CD4-positive, alpha-beta T cell treated with Interleukin-21 for 1 hour (primary cell): ENCODE measurements around the gene DYNLT1.
"Not testable (repeated sequence)": the region's sequence is repeated elsewhere in the genome, so short reads cannot be mapped to it uniquely, and the experiment has no call there.

ENCODE experiments used
- DNase-seq: peaks from one replicate; pipeline ENCODE4 v3.0.0-alpha.2; 2020

DYNLT1 gene

DNA sequence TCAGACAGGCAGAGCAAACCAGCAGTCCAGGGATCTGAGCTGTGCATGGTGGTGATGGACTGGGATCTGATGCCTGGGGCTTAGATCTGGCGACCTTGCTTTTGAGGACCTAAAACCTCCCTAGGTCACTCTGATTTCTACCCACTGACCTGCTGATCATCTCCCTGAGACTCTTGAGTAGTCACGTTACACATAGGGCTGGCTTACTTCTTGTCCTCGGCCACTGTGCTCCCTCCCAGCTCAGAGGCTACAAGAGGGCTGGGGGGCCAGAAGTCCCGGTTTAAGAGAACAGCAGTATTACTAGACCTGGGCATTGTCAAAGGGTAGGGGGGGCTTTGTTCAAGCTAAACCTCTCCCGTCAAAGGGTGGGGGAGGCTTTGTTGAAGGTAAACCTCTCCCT lies 5.5 kb downstream of the DYNLT1 start:
- no peak for DNase-seq

DNA sequence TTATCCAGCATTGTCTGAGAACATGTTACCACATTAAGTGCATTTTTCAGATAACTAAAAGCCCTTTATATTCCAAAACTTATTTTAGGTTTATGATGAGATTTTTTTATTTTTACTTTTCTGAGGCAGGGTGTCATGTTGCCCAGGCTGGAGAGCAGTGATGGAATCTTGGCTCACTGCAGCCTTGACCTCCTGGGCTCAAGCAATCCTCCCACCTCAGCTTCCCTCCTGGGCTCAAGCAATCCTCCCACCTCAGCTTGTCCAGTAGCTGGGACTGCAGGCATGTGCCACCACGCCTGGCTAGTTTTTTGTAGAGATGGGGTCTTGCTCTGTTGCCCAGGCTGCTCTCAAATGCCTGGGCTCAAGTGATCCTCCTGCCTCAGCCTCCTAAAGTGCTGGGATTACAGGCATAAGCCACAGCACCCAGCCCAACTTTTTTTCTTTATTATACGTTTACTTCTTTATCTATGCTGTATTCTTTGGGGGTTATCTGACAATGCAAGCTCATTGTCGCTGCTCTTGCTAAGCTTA lies 6.2 kb downstream of the DYNLT1 start:
- no peak for DNase-seq

DNA sequence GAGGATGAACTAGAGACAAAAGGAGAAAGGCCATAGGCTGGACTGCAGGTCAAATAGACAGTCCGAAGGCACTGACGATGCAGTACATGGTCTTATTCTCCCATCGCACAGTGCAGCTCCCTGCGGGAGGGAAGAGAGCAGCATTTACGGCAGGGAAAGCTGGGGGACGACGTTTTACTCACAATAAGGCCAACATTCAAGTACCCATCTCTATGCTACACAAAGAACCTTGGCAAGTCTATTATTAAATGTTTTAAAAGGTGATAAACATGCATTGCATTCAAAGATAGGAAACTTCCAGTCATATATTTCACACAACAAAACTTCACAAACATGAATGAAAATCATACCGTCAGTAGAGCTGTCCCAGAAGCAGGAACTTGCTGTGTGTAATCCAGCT lies 7.8 kb downstream of the DYNLT1 start:
- DNase-seq = no peak

DNA sequence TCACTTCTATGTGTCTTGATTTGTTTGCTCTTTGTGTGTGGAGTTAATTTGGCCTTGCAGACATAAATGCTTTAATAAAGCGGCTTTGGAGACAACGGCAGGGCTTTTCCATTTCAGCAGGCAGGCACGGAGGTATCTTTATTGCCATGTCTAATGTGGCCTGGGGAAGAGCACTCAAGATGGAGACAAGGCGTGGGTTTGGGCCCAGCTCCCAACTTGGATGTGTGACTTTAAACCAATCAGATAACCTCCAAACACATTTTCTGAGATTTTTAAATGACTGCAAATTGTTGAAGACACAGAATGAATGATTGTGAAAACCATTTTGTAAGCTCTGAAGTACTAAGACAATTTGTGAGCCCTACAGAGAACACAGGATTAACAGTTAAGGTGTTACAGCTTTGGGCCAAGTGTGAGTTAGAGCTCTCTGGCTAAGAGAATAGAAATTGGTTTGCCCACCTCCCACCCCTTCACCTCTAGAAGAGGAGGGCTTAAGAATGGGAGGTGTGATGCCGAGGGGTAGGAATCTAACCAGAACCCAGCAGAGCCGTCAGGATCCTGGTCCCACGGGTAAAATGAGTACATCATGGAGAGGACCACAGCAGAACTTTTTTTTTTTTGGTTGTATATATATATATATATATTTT lies 9.0 kb downstream of the DYNLT1 start:
- no peak for DNase-seq

DNA sequence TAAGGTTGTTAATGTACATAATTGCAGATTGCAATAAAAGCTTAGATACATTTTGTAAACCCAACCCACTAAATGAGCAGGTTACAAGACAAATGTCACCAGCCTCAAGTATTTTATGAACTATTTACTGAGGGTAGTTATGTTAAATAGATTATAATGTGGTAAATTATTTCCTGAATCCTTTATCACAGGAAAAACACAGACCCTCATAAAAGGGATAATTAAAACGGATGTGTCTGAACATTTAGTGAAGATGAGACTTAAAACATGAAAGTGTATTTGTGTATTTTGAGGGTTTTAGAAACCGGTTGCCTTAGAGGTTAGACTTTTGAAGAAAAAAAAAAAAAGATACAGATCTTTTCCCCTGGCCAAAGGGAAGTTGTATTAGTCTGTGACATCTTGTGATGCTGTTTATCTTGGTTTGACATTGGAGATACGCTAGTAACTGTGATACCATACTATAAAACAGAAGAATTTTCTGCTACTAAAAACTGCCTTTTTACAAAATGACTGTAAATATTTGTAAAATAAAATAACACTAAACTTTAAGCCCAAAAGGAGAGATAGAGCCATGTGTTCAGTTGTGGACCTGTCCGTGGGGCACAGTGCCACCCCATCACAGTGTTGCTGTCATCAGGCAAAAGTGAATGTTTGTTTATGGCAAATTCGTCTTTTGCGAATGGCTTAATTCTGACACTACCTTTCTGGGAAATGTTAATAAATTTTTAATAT lies 9.7 kb downstream of the DYNLT1 start:
- DNase-seq = peak; percentile 38

DNA sequence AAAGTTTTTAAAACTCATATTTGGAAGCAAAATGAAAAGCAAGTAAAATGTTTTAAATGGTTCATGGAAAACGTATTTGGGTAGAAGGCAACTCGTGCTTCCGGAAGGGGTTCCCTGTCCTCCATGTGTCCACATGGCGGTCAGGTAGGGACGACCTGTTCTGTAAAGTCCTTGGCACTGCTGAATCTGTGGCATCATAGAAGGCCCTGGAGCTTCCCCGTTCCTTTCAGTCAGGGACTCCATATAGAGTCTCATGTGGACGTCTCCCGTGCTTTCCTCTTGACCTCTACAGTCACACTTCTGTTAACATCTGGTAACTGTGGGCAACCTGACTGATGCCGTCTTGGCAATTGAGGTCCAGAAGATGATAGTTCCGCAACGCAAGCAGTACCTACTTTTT lies 11.4 kb downstream of the DYNLT1 start:
- DNase-seq = no peak

DNA sequence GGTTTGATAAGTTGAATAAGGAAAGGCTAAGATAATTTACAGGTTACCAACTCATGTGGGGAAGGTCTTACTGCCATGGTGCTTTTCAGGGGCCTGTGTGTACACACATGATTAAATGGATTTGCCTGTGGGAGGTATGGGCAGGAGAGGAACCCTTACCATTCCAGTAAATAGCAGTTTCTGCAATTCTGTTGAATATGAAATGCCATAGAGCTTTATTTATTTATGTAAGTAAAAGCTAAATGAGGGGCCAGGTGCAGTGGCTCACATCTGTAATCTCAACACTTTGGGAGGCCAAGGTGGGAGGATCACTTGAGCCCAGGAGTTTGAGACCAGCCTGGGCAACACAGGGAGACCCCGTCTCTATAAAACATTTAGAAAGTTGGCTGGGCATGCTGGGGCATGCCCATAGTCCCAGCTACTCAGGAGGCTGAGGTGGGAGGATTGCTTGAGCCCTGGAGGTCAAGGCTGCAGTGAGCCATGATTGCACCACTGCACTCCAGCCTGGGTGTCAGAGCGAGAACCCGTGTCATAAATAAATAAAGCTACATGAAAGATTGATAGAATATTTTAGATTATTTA lies 11.9 kb downstream of the DYNLT1 start:
- DNase-seq = not testable (repeated sequence)

DNA sequence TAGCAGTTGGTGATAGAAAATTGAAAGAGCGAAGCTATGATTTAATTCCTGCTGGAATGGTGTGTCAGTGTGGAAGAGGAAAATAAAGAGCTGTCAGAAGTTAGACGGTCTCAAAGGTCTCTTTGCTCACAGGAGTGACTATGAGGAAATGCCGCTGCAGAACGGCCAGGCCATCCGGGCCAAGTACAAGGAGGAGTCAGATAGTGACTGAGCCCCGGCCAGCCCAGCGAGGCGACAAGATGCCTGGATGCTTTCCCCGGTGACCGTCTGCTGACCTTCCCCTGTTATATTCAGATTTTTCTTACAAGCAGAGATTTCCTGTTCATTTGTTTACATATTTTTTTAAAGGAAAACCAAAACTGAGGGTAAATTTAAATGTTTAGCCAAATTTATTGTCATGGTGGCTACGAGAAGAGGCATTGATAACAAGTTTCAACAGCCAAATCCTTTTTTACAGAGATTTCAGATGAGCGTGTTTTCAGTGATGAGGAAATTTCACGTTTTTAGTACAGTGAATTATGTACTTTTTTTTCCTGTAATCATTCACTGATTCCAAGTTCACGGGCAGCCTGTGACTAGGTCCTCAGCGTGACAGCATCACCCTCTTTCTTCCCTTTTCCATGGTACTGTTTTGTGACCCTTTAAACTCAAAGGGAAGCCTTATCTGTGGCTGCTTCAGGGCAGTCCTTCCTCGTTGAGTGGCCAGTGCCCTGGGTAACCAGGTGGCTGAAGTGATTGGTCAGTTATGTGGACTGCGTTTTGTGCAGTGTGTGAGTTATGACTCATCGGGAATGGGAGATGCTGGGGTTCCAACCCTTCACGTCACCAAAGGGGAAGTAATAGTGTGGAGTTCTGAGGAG lies 12.6 kb downstream of the DYNLT1 start:
- DNase-seq = no peak

DNA sequence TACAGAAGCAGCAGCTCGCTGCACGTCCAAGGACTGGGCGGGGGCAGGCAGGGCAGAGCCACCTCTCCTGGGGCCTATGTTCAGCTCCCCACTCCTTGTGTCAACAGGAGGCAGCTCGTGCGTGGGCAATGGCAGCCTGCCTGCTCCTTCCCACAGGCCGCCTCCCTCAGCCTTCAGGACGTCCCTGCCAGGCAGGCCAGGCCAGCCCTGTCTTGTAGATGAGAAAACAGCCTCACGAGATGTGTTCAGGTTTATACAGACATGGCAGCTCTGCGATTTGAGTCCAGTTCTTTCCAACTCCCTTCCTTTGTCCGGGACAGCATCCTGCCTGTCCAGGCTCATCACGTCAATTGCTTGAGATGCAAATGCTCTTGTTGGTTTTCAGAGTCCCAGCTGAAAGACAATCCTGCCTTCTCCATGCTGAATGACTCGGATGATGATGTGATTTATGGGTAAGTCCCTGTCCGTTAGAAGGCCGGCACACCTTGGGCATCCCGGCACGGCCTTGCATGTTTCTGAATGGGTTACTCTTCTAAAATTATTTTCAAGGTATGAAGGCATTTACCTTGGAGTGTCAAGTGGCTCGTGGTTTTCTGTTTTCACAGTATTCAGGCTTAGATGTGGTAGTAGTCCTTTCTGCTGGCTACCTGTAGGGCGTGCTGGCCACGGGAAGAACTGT lies 13.5 kb downstream of the DYNLT1 start:
- no peak for DNase-seq

DNA sequence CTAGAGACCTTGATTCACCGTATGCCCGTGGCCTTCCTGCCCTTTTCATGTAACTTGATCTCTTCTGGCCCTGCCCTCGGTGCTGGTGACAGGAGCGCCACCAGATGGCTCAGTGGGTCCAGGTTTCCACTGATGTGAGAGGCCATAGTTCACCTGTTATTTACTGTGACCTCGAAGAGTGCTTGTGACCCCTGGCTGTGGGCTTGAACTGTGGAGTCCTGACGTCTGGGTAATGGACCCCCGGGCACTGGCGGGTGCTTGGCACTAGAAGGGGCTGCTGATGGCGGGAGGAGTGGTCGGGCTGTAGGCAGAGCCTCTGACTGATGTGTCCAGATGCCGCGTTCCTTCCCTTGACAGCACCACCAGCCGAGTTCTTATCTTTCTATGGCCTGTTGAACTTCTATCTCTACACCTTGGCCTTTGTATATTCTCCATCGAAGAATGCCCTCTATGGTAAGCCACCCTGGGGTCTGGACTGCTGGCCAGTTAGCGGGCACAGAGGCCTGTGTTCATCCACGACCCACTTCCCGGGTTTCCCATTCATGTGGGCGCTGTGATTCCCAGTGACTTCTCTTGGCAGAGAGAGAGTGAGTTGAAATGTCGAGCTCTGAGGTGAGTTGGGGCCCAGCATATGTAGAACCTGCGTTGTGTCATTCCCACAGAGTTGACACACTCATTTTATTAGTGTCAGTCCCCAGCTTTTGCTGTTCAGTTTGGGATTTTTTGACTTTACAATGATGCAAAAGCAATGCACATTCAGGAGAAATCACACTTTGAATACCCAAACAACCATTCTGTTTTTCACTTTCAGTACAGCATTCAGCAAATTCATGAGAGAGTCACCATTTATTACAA lies 14.9 kb downstream of the DYNLT1 start:
- peak; percentile 40 for DNase-seq

DNA sequence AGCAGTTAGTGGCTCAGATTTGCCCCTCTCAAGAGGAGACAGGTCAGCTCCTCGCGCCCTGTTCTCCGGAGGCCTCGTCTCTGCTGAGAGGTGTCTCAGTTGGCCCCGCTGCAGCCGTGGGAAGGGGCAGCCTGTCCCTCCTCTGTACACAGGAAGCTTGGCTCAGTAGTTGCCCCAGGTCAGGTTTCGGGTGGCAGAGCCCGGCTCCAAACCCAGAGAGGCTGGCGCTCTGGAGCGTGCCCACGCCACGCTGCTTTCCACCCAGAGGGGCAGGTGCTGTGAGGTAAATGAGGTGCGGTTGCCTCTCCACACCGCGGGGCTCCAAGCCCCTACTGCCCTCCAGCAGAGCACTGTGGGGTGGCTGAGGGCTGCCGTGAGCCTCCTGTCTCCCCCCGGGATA lies 16.0 kb downstream of the DYNLT1 start:
- no peak for DNase-seq

DNA sequence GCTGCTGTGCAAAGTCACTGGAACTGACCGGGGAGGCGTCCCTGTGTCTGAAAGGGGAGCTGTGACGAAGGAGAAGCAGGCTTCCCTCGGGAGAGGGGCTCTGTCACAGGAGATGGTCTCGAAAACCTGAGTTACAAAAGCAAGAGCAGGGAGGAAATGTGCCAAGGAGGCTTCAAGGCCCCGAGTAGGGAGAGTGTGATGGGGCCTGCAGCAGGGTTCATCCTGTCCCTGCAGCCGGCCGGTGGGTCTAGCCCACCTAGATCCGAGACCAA lies 16.7 kb downstream of the DYNLT1 start:
- DNase-seq = no peak

DNA sequence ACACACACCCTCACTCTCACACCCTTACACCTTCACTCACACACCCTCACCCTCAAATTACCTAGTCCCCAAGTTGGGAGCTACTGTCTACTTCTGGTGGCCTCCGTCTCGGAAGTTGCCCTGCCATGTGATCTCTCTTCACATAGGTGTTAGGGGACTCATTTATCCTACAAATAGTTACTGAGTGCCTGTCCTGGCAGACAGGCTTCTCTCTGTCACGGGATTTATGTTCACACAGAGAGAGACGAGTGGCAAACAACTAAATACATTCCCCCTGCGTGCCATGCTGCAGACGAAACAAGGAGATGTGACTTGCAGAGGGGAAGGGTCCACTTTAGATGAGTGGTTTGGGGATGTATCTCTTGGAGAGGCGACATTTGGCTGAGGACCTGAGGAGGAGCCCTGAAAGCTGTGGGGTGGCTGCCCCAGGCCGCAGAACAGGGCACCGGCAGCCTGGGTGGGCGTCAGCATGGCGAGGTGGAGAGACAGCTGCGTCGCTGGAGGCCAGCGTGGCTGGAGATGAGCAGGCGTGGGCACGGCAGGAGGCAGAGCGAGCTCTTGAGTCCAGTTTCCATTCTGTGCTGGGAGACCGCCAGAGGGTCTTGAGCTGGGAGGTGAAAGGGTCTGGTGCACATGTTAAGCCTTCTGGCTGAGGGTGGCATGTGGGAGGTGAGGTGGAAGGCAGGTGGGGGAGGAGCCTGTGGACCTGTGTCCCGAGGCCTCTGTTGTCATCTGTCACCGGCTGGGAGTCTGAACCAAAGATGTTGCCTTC lies 17.2 kb downstream of the DYNLT1 start:
- no peak for DNase-seq

DNA sequence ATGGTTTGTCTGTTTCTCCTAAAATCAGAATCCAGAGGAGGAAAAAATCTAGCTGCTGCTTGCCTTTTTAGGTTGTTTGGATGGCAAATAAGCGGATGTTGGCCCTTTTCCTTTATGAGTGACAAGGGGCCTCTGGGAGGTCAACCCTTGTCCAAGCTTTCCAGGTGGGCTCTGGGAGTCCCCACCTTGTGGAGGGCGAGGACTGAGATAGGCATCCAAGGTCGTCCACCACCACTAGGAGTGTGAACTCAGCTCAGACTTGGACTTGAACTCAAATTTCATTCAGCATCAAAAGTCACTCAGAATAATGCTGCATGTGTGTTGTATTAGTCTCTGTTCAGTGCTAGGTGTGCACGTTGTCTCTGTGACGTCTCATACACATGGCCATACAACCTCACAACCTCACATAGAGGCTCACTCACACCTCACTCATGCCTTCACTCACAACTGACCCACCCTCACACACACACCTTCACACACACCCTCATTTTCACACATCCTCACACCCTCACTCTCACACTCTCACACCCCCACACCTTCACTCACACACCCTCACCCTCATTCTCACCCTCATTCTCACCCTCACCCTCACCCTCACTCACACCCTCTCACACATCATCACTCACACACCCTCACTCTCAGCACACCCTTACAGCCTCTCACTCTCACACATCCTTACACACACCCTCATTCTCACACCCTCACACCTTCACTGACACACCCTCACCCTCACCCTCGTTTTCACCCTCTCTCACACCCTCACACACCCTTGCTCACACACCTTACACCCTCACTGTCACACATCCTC lies 18.0 kb downstream of the DYNLT1 start:
- DNase-seq = no peak

DNA sequence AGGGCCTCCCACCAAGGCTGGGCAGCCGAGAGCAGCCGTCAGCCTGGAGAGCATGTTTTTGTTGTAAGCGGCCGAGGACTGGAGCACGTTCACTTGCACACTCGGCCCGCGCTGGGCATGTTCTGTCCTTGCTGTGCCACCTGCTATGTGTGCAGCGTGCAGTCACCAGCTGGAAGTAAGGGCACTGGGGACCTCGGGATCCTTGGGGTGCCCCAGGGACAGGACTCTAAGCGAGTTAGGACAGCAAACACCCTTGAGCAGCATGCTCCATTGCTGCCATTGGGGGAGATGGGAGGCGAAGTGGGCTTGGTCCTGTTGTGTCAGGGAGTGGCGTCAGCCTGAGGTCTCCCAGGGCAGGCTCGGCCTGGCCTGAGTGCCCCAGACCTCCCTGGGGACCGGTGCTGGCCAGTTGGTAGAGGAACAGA lies 18.6 kb downstream of the DYNLT1 start:
- no peak for DNase-seq

DNA sequence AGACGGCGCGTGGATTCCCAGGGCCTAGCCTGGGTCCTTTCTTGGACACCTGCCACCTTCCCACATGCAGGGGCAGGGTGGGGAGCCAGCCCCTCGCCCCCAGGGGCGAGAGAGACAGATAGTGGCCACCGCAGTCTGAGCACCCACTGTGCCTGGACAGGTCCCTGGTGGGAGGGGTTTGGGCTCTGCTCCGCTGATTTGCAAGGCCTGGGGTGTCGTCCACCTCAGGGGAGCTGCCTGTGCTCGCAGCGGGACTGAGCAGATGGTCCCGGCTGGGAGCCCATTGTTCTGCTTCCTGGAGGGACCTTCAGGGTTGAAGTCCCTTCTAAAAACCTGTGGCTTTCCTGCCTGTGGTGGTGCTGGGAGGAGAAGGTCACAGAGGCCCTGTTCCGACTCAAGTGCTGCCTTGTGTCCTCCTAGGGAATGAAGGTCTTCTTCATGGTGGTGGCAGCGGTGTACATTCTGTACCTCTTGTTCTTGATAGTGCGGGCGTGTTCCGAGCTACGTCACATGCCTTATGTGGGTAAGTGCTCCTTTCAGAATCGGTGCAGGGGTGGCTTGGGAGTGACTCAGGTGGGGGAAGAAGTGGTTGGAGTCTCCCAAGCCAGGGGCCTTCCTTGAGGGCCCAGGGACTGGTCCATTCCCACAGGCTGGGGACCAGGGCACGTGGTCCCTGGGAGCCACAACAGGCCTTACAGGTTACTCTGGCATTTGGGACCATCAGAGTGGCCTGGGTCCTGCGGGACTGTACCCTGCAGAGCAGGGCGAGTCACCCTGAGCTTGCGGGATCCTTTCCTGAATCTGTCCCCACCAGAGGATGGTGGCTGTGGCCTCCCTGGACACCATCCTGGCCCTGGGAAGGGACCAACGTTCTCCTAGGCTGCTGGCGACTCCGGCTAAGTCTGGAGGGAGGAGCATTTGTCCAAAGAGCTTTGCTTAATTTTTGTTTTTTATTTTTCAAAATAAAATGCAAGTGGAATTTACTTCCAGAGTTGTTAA lies 19.6 kb downstream of the DYNLT1 start:
- no peak for DNase-seq

DNA sequence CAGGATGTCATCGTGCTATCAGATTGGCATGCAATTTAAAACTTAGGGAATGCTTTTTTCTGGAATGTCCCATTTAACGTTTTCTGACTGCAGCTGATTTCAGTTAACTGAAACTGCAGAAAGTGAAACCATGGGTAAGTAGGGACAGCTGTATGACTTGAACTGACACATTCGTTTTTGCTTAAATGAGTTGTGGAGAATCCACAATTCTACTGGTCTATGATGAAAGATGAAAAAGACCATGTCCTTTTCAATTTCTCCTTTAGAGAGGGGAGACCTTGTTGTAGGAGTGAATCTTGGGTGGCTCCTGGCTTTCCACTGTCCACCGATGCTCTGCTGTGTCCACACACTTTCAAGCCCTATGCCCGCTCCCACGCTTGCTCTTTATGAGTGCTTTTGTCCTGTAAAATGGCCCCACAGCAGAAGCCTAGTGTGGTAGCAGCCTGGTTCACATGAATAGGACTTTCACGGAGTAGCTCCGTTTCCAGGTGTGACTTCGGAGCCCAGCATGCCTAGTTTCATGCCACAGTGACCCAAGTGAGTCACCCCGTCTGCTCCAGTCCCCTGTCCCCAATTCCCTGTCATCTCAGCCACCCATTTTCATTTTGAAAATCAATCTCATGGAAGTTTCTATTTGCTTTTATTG lies 21.9 kb downstream of the DYNLT1 start:
- no peak for DNase-seq
